ENCODE measurements around the gene CCL19. TPM values are rescaled to one million over a fixed set of nuclear protein-coding genes. Genes with fewer than 3 reads are reported as not detected.

Gene CCL19
- total RNA-seq, 1 donor from 2014 or later: not detected

Other genes with a start within 250 kb of the CCL19 start
- 17.3 and 19.7 TPM in 2 replicates for gene FAM219A, start 232.7 kb downstream of the CCL19 start, total RNA-seq
- not detected in 2 replicates for gene DNAI1, start 232.5 kb downstream of the CCL19 start, total RNA-seq
- gene ENHO, start 168.3 kb downstream of the CCL19 start, total RNA-seq: not detected in 2 replicates
- gene CNTFR, start 101.6 kb downstream of the CCL19 start, total RNA-seq: not detected in 2 replicates
- 33.7 and 35.0 TPM in 2 replicates for gene RPP25L, start 79.2 kb downstream of the CCL19 start, total RNA-seq
- gene DCTN3, start 70.8 kb downstream of the CCL19 start, total RNA-seq: 57.8 and 65.5 TPM in 2 replicates
- gene ARID3C, start 62.2 kb downstream of the CCL19 start, total RNA-seq: 0.14 and 0.21 TPM in 2 replicates
- 105 and 109 TPM in 2 replicates for gene SIGMAR1, start 53.5 kb downstream of the CCL19 start, total RNA-seq
- gene GALT, start 44.6 kb downstream of the CCL19 start, total RNA-seq: 74.3 and 78.4 TPM in 2 replicates
- gene IL11RA, start 39.1 kb downstream of the CCL19 start, total RNA-seq: 27.4 and 33.8 TPM in 2 replicates
- gene CCL27, start 28.6 kb downstream of the CCL19 start, total RNA-seq: 0.25 and 0.55 TPM in 2 replicates
- gene CCL21, start 18.9 kb upstream of the CCL19 start, total RNA-seq: not detected in 2 replicates